HG03439 (cell line): ENCODE results near the gene ADCY5.

Experiments
- ATAC-seq: cut with Tn5 transposase; IDR thresholded peaks from one replicate; pipeline ENCODE4 v1.9.1; 2021; ENCODE audit warnings: mild to moderate bottlenecking, moderate library complexity; ENCODE audit not compliant: unreplicated experiment

The ADCY5 gene

GRCh38 chr3:123346021-123346420, 102.9 kb downstream of the ADCY5 start:
- no peak for ATAC-seq

GRCh38 chr3:123344907-123345594, 103.8 kb downstream of the ADCY5 start:
- no peak for ATAC-seq

GRCh38 chr3:123344175-123344906, 104.5 kb downstream of the ADCY5 start:
- ATAC-seq = no peak

GRCh38 chr3:123343296-123344174, 105.4 kb downstream of the ADCY5 start:
- no peak for ATAC-seq

GRCh38 chr3:123342631-123343080, 106.2 kb downstream of the ADCY5 start:
- ATAC-seq = no peak

- no peak for ATAC-seq
These were observed 106.8 kb downstream of the ADCY5 start for GRCh38 chr3:123341871-123342630.

- no peak for ATAC-seq
These were observed 108.6 kb downstream of the ADCY5 start for GRCh38 chr3:123340336-123340735.

- ATAC-seq = no peak
These were observed 109.6 kb downstream of the ADCY5 start for GRCh38 chr3:123339302-123339701.

GRCh38 chr3:123338620-123339061, 110.2 kb downstream of the ADCY5 start:
- no peak for ATAC-seq

- ATAC-seq = no peak
These were observed 110.8 kb downstream of the ADCY5 start for GRCh38 chr3:123337948-123338619.

GRCh38 chr3:123337226-123337625, 111.7 kb downstream of the ADCY5 start:
- ATAC-seq = no peak

GRCh38 chr3:123336441-123336851, 112.4 kb downstream of the ADCY5 start:
- no peak for ATAC-seq

- no peak for ATAC-seq
These were observed 112.9 kb downstream of the ADCY5 start for GRCh38 chr3:123336001-123336400.

- ATAC-seq = no peak
These were observed 113.8 kb downstream of the ADCY5 start for GRCh38 chr3:123335007-123335670.

- no peak for ATAC-seq
These were observed 114.8 kb downstream of the ADCY5 start for GRCh38 chr3:123334056-123334455.

- no peak for ATAC-seq
These were observed 115.5 kb downstream of the ADCY5 start for GRCh38 chr3:123333401-123333800.

- ATAC-seq = no peak
These were observed 116.7 kb downstream of the ADCY5 start for GRCh38 chr3:123332124-123332641.

GRCh38 chr3:123331651-123332050, 117.2 kb downstream of the ADCY5 start:
- ATAC-seq = no peak

GRCh38 chr3:123331006-123331405, 117.9 kb downstream of the ADCY5 start:
- no peak for ATAC-seq
